ENCODE data around the gene EPHB1. TPM values are rescaled to one million over a fixed set of nuclear protein-coding genes. Genes with fewer than 3 reads are reported as not detected.

Gene EPHB1
- total RNA-seq, 2 donors from 2014 or later: 0.68 to 0.71 TPM

DNA sequence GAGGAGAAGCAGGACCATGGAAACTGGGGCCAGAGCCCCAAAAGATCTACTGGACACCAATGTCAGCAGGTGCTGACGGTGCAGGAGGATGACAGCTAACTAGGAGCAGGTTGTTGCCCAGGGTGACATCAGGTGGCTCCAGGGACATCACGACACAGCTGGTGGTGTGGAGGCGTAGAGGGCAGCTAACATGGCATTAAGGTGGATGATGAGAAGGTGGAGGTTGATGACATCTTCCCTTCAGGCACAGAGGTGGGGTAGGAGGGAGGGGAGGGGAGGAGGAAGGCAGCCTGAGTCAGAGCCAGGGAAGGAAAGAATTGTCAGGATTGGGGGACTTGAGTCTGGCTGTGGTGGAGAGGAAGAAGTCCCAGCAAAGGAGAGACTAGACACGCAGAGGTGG is 1.5 kb upstream of the EPHB1 start:
- peaks cover 12 to 27% of the 10 kb centered on the region in 2 donors for H3K4me1 ChIP-seq (ENCODE audit: control insufficient read depth in 1 of 2, low read depth in 2 of 2)
- no peak for DNase-seq (ENCODE audit: low spot score)
- H3K9me3 ChIP-seq: no peaks in the 10 kb centered on the region
- H3K27ac ChIP-seq: no peak overlapping the region
- no peak overlapping the region for H3K4me3 ChIP-seq
- TF ChIP-seq, protein P1, sequence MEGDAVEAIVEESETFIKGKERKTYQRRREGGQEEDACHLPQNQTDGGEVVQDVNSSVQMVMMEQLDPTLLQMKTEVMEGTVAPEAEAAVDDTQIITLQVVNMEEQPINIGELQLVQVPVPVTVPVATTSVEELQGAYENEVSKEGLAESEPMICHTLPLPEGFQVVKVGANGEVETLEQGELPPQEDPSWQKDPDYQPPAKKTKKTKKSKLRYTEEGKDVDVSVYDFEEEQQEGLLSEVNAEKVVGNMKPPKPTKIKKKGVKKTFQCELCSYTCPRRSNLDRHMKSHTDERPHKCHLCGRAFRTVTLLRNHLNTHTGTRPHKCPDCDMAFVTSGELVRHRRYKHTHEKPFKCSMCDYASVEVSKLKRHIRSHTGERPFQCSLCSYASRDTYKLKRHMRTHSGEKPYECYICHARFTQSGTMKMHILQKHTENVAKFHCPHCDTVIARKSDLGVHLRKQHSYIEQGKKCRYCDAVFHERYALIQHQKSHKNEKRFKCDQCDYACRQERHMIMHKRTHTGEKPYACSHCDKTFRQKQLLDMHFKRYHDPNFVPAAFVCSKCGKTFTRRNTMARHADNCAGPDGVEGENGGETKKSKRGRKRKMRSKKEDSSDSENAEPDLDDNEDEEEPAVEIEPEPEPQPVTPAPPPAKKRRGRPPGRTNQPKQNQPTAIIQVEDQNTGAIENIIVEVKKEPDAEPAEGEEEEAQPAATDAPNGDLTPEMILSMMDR (IDR thresholded peaks at IDR 0.05): no peak
- ATAC-seq (ENCODE audit: insufficient number of reproducible peaks, low FRiP score, low read depth): no peak
- no peaks in the 10 kb centered on the region for H3K27me3 ChIP-seq (replicated peaks; ENCODE audit: insufficient read depth)
- no peaks in the 10 kb centered on the region for H3K36me3 ChIP-seq

DNA sequence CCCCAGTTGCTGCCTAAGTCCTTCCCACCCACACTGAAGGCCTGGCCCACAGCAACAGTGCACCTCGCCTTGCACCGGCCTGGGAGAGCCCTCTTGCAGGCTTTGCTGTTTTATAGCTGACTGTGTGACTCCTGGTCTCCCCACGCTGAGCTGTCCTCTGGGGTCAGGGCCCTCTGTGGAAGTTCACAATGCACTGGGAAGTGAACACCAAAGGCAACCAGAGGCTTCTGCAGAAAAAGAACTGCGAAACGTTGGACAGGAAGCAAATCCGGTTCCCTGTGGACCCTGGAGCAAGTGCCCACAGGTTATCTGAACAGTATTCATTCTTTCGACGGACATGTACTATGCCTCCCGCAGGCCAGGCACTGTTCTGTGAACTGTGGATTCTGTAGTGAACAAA is 737 bp upstream of the EPHB1 start:
- Histone ChIP-seq H3K4me3 (no peak overlapping the region), H3K36me3 (no peaks in the 10 kb centered on the region), H3K27me3 (replicated peaks; ENCODE audit: insufficient read depth) (no peaks in the 10 kb centered on the region), H3K4me1 (ENCODE audit: control insufficient read depth in 1 of 2, low read depth in 2 of 2) (peaks cover 15 to 34% of the 10 kb centered on the region in 2 donors), H3K27ac (no peak overlapping the region), H3K9me3 (no peaks in the 10 kb centered on the region)
- TF ChIP-seq, protein P1 (IDR thresholded peaks at IDR 0.05): no peak
- ATAC-seq (ENCODE audit: insufficient number of reproducible peaks, low FRiP score, low read depth) (no peak), DNase-seq (ENCODE audit: low spot score) (no peak)

GRCh38 chr3:134795746-134796280 is 753 bp downstream of the EPHB1 start:
- DNase-seq (ENCODE audit: low spot score) (no peak), ATAC-seq (ENCODE audit: insufficient number of reproducible peaks, low FRiP score, low read depth) (no peak)
- peaks cover 19 to 41% of the 10 kb centered on the region in 2 donors for H3K4me1 ChIP-seq (ENCODE audit: control insufficient read depth in 1 of 2, low read depth in 2 of 2)
- TF ChIP-seq, protein P1 (IDR thresholded peaks at IDR 0.05): no peak
- H3K36me3 ChIP-seq: no peaks in the 10 kb centered on the region
- H3K4me3 ChIP-seq: peak overlapping the region; percentile 83
- no peaks in the 10 kb centered on the region for H3K27me3 ChIP-seq (replicated peaks; ENCODE audit: insufficient read depth)
- no peaks in the 10 kb centered on the region for H3K9me3 ChIP-seq
- no peak overlapping the region for H3K27ac ChIP-seq

GRCh38 chr3:134796281-134797056 is 1.4 kb downstream of the EPHB1 start:
- H3K27ac ChIP-seq: no peak overlapping the region
- TF ChIP-seq, protein P1 (IDR thresholded peaks at IDR 0.05): no peak
- ATAC-seq (ENCODE audit: insufficient number of reproducible peaks, low FRiP score, low read depth) (no peak), DNase-seq (ENCODE audit: low spot score) (no peak)
- H3K36me3 ChIP-seq: no peaks in the 10 kb centered on the region
- no peaks in the 10 kb centered on the region for H3K9me3 ChIP-seq
- H3K4me3 ChIP-seq: peak overlapping the region; percentile 83
- H3K27me3 ChIP-seq (replicated peaks; ENCODE audit: insufficient read depth): no peaks in the 10 kb centered on the region
- H3K4me1 ChIP-seq (ENCODE audit: control insufficient read depth in 1 of 2, low read depth in 2 of 2): peaks cover 19 to 41% of the 10 kb centered on the region in 2 donors

DNA sequence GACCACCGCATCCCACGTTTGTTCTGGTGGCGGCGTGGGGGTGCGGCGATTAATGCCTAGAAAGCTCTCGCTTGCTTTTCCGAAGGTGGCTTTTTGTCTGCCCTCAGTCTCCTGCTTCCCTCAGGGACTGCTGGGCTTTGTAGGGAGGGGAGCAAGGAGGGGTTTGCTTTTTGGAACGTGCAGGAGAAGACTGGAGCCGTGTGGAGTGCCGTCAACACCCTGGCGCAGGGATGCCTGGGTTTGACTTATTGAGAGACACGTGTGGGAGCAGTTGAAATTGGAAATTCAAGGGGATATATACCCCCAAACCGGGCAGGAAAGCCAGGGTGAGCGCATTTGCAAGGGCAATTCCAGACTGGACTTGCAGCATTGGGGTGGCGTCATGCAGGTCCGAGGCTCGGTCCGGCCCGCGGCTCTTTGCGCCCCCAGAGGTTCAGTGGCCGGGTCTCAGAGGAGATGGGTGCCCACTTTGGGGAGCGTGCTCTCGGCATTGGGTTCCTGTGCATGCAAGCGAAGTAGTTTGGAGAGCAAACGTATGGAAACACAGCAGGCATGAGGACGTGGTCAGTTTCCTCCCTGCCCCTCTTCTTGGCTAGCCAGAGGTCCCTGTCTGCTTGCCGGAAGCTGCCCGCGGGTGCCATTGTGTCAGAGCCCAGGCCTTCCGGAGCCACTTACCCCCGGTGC is 2.1 kb downstream of the EPHB1 start:
- TF ChIP-seq, protein P1 (IDR thresholded peaks at IDR 0.05): no peak
- H3K4me1 ChIP-seq (ENCODE audit: control insufficient read depth in 1 of 2, low read depth in 2 of 2): peaks cover 19 to 41% of the 10 kb centered on the region in 2 donors
- peak overlapping the region; percentile 83 for H3K4me3 ChIP-seq
- ATAC-seq (ENCODE audit: insufficient number of reproducible peaks, low FRiP score, low read depth) (no peak), DNase-seq (ENCODE audit: low spot score) (no peak)
- no peaks in the 10 kb centered on the region for H3K9me3 ChIP-seq
- no peaks in the 10 kb centered on the region for H3K27me3 ChIP-seq (replicated peaks; ENCODE audit: insufficient read depth)
- no peaks in the 10 kb centered on the region for H3K36me3 ChIP-seq
- no peak overlapping the region for H3K27ac ChIP-seq
